HL-60 (cell line): ENCODE data around the gene CCND2.
A peak's percentile ranks its signal among the peaks of the same experiment; 100 is the strongest.

ENCODE experiments used
- DNase-seq, 2 experiments: peaks; one replicate each; pipeline ENCODE4 v3.0.0-alpha.2; 2010 to 2020; ENCODE audit warnings: low read depth in 1 of 2, low spot score in 1 of 2
- H3K27ac ChIP-seq: fragments of 250-450 bp; sonication (Bioruptor Pico); replicated peaks from 2 replicates; pipeline ENCODE4 v1.5.1; 2020; ENCODE audit warnings: mild to moderate bottlenecking, moderate library complexity
- H3K27me3 ChIP-seq: fragments of 250-450 bp; sonication (Bioruptor Pico); 2 replicates; pipeline ENCODE4 v1.5.1; 2021; ENCODE audit warnings: mild to moderate bottlenecking, moderate library complexity; ENCODE audit not compliant: insufficient read depth, poor library complexity, severe bottlenecking
- H3K4me3 ChIP-seq: replicated peaks from 2 replicates; pipeline ENCODE4 v1.5.1; 2011; ENCODE audit warnings: mild to moderate bottlenecking, control low read depth, low read length; ENCODE audit not compliant: insufficient read depth
- CTCF ChIP-seq: IDR thresholded peaks from one replicate; pipeline ENCODE4 v1.5.1; 2011; ENCODE audit warnings: low read length, control low read depth, inconsistent platforms; ENCODE audit not compliant: insufficient read depth
- GABPA ChIP-seq: IDR thresholded peaks from 2 replicates; pipeline ENCODE4 v1.6.1; 2012; ENCODE audit warnings: low read depth
- POLR2AphosphoS5 ChIP-seq: IDR thresholded peaks from 2 replicates; pipeline ENCODE4 v1.6.1; 2012; ENCODE audit warnings: low read depth
- REST ChIP-seq: IDR thresholded peaks from 2 replicates; pipeline ENCODE4 v1.6.1; 2012; ENCODE audit warnings: low read depth; ENCODE audit not compliant: insufficient replicate concordance
- SPI1 ChIP-seq: IDR thresholded peaks from 2 replicates; pipeline ENCODE4 v1.6.1; 2012; ENCODE audit warnings: low read depth, mild to moderate bottlenecking, borderline replicate concordance

CCND2 gene

GRCh38 chr12:4285070-4285469 lies 11.5 kb downstream of the CCND2 start:
- no peak for DNase-seq
- TF ChIP-seq SPI1 (no peak), REST (no peak), POLR2AphosphoS5 (no peak), CTCF (no peak), GABPA (no peak)
- Histone ChIP-seq H3K4me3 (no peak overlapping the region), H3K27me3 (no peaks in the 10 kb centered on the region), H3K27ac (no peak overlapping the region)

GRCh38 chr12:4286228-4286627 lies 12.7 kb downstream of the CCND2 start:
- no peaks in the 10 kb centered on the region for H3K27me3 ChIP-seq
- TF ChIP-seq SPI1 (peak; percentile 96), CTCF (no peak), GABPA (no peak), POLR2AphosphoS5 (peak; percentile 39; the same call in 1 of the 2 replicates), REST (no peak)
- no peak overlapping the region for H3K4me3 ChIP-seq
- DNase-seq: peak in 1 of 2 experiments; percentile 63
- no peak overlapping the region for H3K27ac ChIP-seq

GRCh38 chr12:4286771-4287317 lies 13.3 kb downstream of the CCND2 start:
- Histone ChIP-seq H3K27me3 (no peaks in the 10 kb centered on the region), H3K4me3 (no peak overlapping the region), H3K27ac (no peak overlapping the region)
- DNase-seq: no peak
- TF ChIP-seq CTCF: no peak
- no peak for TF ChIP-seq REST
- no peak for TF ChIP-seq GABPA
- TF ChIP-seq POLR2AphosphoS5: no peak
- TF ChIP-seq SPI1: no peak
